ENCODE results near the gene SH2D7.
A peak's percentile ranks its signal among the peaks of the same experiment; 100 is the strongest.

SH2D7 gene

GRCh38 chr15:78092261-78093041 lies at the start of gene SH2D7:
SH2D7 (plus strand) TSS chr15:78092561; CDS start chr15:78092585, 24 bp downstream.
- no peak for DNase-seq (ENCODE audit: low read depth)

- DNase-seq (ENCODE audit: low read depth), result no peak
Observed at GRCh38 chr15:78044407-78045155, 47.8 kb upstream of the SH2D7 start.

- DNase-seq (ENCODE audit: low read depth), result no peak
Observed at GRCh38 chr15:78045189-78045588, 47.2 kb upstream of the SH2D7 start.

- no peak for DNase-seq (ENCODE audit: low read depth)
Observed at GRCh38 chr15:78046796-78047341, 45.5 kb upstream of the SH2D7 start.

- DNase-seq (ENCODE audit: low read depth), result no peak
Observed at GRCh38 chr15:78047761-78048627, 44.4 kb upstream of the SH2D7 start.

- no peak for DNase-seq (ENCODE audit: low read depth)
Observed at GRCh38 chr15:78048628-78048920, 43.8 kb upstream of the SH2D7 start.

GRCh38 chr15:78049691-78050440 lies 42.5 kb upstream of the SH2D7 start:
- peak; percentile 95 for DNase-seq (ENCODE audit: low read depth)

GRCh38 chr15:78050441-78050809 lies 41.9 kb upstream of the SH2D7 start:
- no peak for DNase-seq (ENCODE audit: low read depth)

- DNase-seq (ENCODE audit: low read depth), result no peak
Observed at GRCh38 chr15:78050826-78051225, 41.5 kb upstream of the SH2D7 start.

GRCh38 chr15:78051596-78051995 lies 40.8 kb upstream of the SH2D7 start:
- no peak for DNase-seq (ENCODE audit: low read depth)

- no peak for DNase-seq (ENCODE audit: low read depth)
Observed at GRCh38 chr15:78052001-78052401, 40.4 kb upstream of the SH2D7 start.

GRCh38 chr15:78052545-78052944 lies 39.8 kb upstream of the SH2D7 start:
- DNase-seq (ENCODE audit: low read depth), result no peak

GRCh38 chr15:78054518-78054917 lies 37.8 kb upstream of the SH2D7 start:
- DNase-seq (ENCODE audit: low read depth), result no peak

- no peak for DNase-seq (ENCODE audit: low read depth)
Observed at GRCh38 chr15:78054966-78055365, 37.4 kb upstream of the SH2D7 start.

- no peak for DNase-seq (ENCODE audit: low read depth)
Observed at GRCh38 chr15:78055919-78056713, 36.2 kb upstream of the SH2D7 start.

- DNase-seq (ENCODE audit: low read depth), result no peak
Observed at GRCh38 chr15:78056714-78057269, 35.6 kb upstream of the SH2D7 start.

- no peak for DNase-seq (ENCODE audit: low read depth)
Observed at GRCh38 chr15:78057803-78058202, 34.6 kb upstream of the SH2D7 start.

- no peak for DNase-seq (ENCODE audit: low read depth)
Observed at GRCh38 chr15:78058401-78058935, 33.9 kb upstream of the SH2D7 start.

- no peak for DNase-seq (ENCODE audit: low read depth)
Observed at GRCh38 chr15:78059110-78059839, 33.1 kb upstream of the SH2D7 start.

- no peak for DNase-seq (ENCODE audit: low read depth)
Observed at GRCh38 chr15:78060232-78060631, 32.1 kb upstream of the SH2D7 start.
